Measurements from ENCODE around the gene RBM26. TPM values are rescaled to one million over a fixed set of nuclear protein-coding genes. Genes with fewer than 3 reads are reported as not detected.

The RBM26 gene
- total RNA-seq, 4 donors from 2014 or later = 13.9 to 52.7 (median 45.1) TPM

- Histone ChIP-seq H3K27ac (peak overlapping the region; percentile 76 to 86 (median 84)), H3K4me3 (no peak overlapping the region), H3K27me3 (no peaks in the 10 kb centered on the region), H3K4me1 (peaks cover 4 to 25% (median 8%) of the 10 kb centered on the region in 4 donors), H3K9me3 (no peaks in the 10 kb centered on the region), H3K36me3 (no peaks in the 10 kb centered on the region)
- DNase-seq = no peak
- 79 to 86% methylated on average over 3 of the region's 3 CpGs for WGBS, 2 donors (ENCODE audit: low coverage in 1 of 2)
- in situ Hi-C loops (cut with MboI; ENCODE audit: low pct_ligation_motif_present in 1 of 4, low pct_unique_long_range_greater_than_20kb in 1 of 4, low sequenced_read_pairs in 3 of 4) (no loop called here), intact Hi-C loops (cut with DNase I; ENCODE audit: low total_unique reads) (no loop called here)
- no peak for TF ChIP-seq POLR2AphosphoS5 (IDR thresholded peaks at IDR 0.05)
- no peak for TF ChIP-seq EP300 (IDR thresholded peaks at IDR 0.05; ENCODE audit: low read depth)
- TF ChIP-seq POLR2A (IDR thresholded peaks at IDR 0.05) = no peak
- TF ChIP-seq CTCF (IDR thresholded peaks at IDR 0.05) = no peak
Observed at GRCh38 chr13:79442706-79443105, 36.7 kb upstream of the RBM26 start.

GRCh38 chr13:79442221-79442620 lies 36.2 kb upstream of the RBM26 start:
- no peak overlapping the region for H3K4me3 ChIP-seq
- no peaks in the 10 kb centered on the region for H3K27me3 ChIP-seq
- no peak for TF ChIP-seq POLR2A (IDR thresholded peaks at IDR 0.05)
- no peak for TF ChIP-seq EP300 (IDR thresholded peaks at IDR 0.05; ENCODE audit: low read depth)
- TF ChIP-seq POLR2AphosphoS5 (IDR thresholded peaks at IDR 0.05) = no peak
- no peak for TF ChIP-seq CTCF (IDR thresholded peaks at IDR 0.05)
- peaks cover 4 to 25% (median 8%) of the 10 kb centered on the region in 4 donors for H3K4me1 ChIP-seq
- WGBS, 2 donors (ENCODE audit: low coverage in 1 of 2) = 63 to 83% methylated on average over 1 of the region's 1 CpG
- H3K36me3 ChIP-seq = no peaks in the 10 kb centered on the region
- no peaks in the 10 kb centered on the region for H3K9me3 ChIP-seq
- intact Hi-C loops (cut with DNase I; ENCODE audit: low total_unique reads) = no loop called here
- peak overlapping the region; percentile 76 to 86 (median 84) for H3K27ac ChIP-seq
- no peak for DNase-seq
- in situ Hi-C loops (cut with MboI; ENCODE audit: low pct_ligation_motif_present in 1 of 4, low pct_unique_long_range_greater_than_20kb in 1 of 4, low sequenced_read_pairs in 3 of 4) = no loop called here

GRCh38 chr13:79440958-79441528 lies 35.0 kb upstream of the RBM26 start:
- DNase-seq = peak; percentile 56
- Histone ChIP-seq H3K4me1 (peaks cover 4 to 30% (median 8%) of the 10 kb centered on the region in 4 donors), H3K4me3 (peak overlapping the region in 1 of 4 donors; percentile 27), H3K27ac (peak overlapping the region; percentile 76 to 86 (median 84)), H3K27me3 (no peaks in the 10 kb centered on the region), H3K9me3 (no peaks in the 10 kb centered on the region), H3K36me3 (no peaks in the 10 kb centered on the region)
- intact Hi-C loops (cut with DNase I; ENCODE audit: low total_unique reads) = no loop called here
- in situ Hi-C loops (cut with MboI; ENCODE audit: low pct_ligation_motif_present in 1 of 4, low pct_unique_long_range_greater_than_20kb in 1 of 4, low sequenced_read_pairs in 3 of 4) = no loop called here
- no peak for TF ChIP-seq POLR2A (IDR thresholded peaks at IDR 0.05)
- no peak for TF ChIP-seq CTCF (IDR thresholded peaks at IDR 0.05)
- TF ChIP-seq EP300 (IDR thresholded peaks at IDR 0.05; ENCODE audit: low read depth) = no peak
- TF ChIP-seq POLR2AphosphoS5 (IDR thresholded peaks at IDR 0.05) = no peak
- 33 to 54% methylated on average over 1 to 5 of the region's 5 CpGs for WGBS, 2 donors (ENCODE audit: low coverage in 1 of 2)

- Histone ChIP-seq H3K27ac (no peak overlapping the region), H3K27me3 (no peaks in the 10 kb centered on the region), H3K36me3 (no peaks in the 10 kb centered on the region), H3K4me3 (no peak overlapping the region), H3K9me3 (no peaks in the 10 kb centered on the region), H3K4me1 (peaks cover 4 to 40% (median 13%) of the 10 kb centered on the region in 4 donors)
- no peak for DNase-seq
- in situ Hi-C loops (cut with MboI; ENCODE audit: low pct_ligation_motif_present in 1 of 4, low pct_unique_long_range_greater_than_20kb in 1 of 4, low sequenced_read_pairs in 3 of 4) (no loop called here), intact Hi-C loops (cut with DNase I; ENCODE audit: low total_unique reads) (no loop called here)
- WGBS, 2 donors (ENCODE audit: low coverage in 1 of 2) = 88 to 100% methylated on average over 1 of the region's 1 CpG
- no peak for TF ChIP-seq POLR2AphosphoS5 (IDR thresholded peaks at IDR 0.05)
- TF ChIP-seq EP300 (IDR thresholded peaks at IDR 0.05; ENCODE audit: low read depth) = no peak
Observed at GRCh38 chr13:79439275-79439674, 33.2 kb upstream of the RBM26 start.
